HCT116 (cell line): Measurements from ENCODE around the gene TOPBP1. TPM values are rescaled to one million over a fixed set of nuclear protein-coding genes. Genes with fewer than 3 reads are reported as not detected.

Source experiments
- ATAC-seq: fragments of 200-7000 bp; cut with Tn5 transposase; 2 replicates; pipeline ENCODE4 v1.9.1; 2020; ENCODE audit warnings: mild to moderate bottlenecking, moderate library complexity
- BruUV-seq: library from RNA; stranded (reverse); fragments of 400-500 nt; replicated peaks from 2 replicates; lab custom pipeline; 2021; lab: Mats Ljungman, UMichigan
- CTCF ChIA-PET: fragments of 300-600 bp; sonication (Branson Sonifier 250); formaldehyde crosslinking; loops from one replicate; lab custom pipeline; 2021; ENCODE audit warnings: antibody characterized with exemption; lab: Charles Lee
- POLR2A ChIA-PET: fragments of 300-600, 350-600 bp; sonication (Branson Sonifier 250); formaldehyde crosslinking; loops from one replicate; lab custom pipeline; 2021; ENCODE audit warnings: antibody characterized with exemption; lab: Charles Lee
- RAD21 ChIA-PET, 2 experiments: fragments of 300-600 bp; sonication (Branson Sonifier 250); formaldehyde crosslinking; loops; one replicate each; lab custom pipeline; 2023; ENCODE audit warnings: low total read pairs in 2 of 2; ENCODE audit not compliant: uncharacterized antibody in 2 of 2, unreplicated experiment in 2 of 2, low non-redundant PET in 1 of 2; lab: Charles Lee
- DNase-seq: peaks from one replicate; pipeline ENCODE4 v3.0.0-alpha.2; 2010; ENCODE audit warnings: low read depth, low spot score
- H2AFZ ChIP-seq: fragments of 200-600 bp; shearing (Covaris generic), sonication (generic); 2 replicates; pipeline ENCODE4 v1.6.1; 2017; ENCODE audit warnings: low read depth, mixed run types, mixed read lengths, antibody characterized with exemption, low read length; ENCODE audit not compliant: poor library complexity, severe bottlenecking
- H3K27ac ChIP-seq: 2 replicates; pipeline ENCODE4 v1.5.1; 2012; ENCODE audit warnings: low read depth, low read length
- H3K27me3 ChIP-seq: fragments of 200-600 bp; sonication (generic); 2 replicates; pipeline ENCODE4 v1.6.1; 2016; ENCODE audit warnings: mixed run types, low read length, mixed read lengths; ENCODE audit not compliant: insufficient read depth
- H3K36me3 ChIP-seq, 2 experiments: fragments of 200-500 bp in 1 of 2; fragments of 200-600 bp in 1 of 2; sonication (Bioruptor generic) in 1 of 2; sonication (generic) in 1 of 2; 2 replicates each; pipeline versions ENCODE4 v1.5.1 to v1.6.1; 2014 to 2016; ENCODE audit warnings: low read length in 2 of 2, inconsistent platforms in 1 of 2, mixed read lengths in 1 of 2, mixed run types in 1 of 2; ENCODE audit not compliant: insufficient read depth in 2 of 2, control insufficient read depth in 1 of 2
- H3K4me1 ChIP-seq, 2 experiments: fragments of 200-600 bp in 1 of 2; sonication (generic) in 1 of 2; 2 replicates each; pipeline versions ENCODE4 v1.5.1 to v1.6.1; 2012 to 2017; ENCODE audit warnings: low read length in 2 of 2, inconsistent platforms in 1 of 2, mild to moderate bottlenecking in 1 of 2, mixed read lengths in 1 of 2, mixed run types in 1 of 2, moderate library complexity in 1 of 2; ENCODE audit not compliant: insufficient read depth in 2 of 2, control insufficient read depth in 1 of 2
- H3K4me2 ChIP-seq: fragments of 200-600 bp; sonication (generic); 2 replicates; pipeline ENCODE4 v1.6.1; 2017; ENCODE audit warnings: mixed run types, low read length, mixed read lengths
- H3K4me3 ChIP-seq, 2 experiments: fragments of 200-600 bp in 1 of 2; sonication (generic) in 1 of 2; replicated peaks in 1 of 2; 2 replicates each; pipeline ENCODE4 v1.5.1; 2011 to 2016; ENCODE audit warnings: low read length in 2 of 2, control low read depth in 1 of 2, low read depth in 1 of 2, mild to moderate bottlenecking in 1 of 2, mixed read lengths in 1 of 2, mixed run types in 1 of 2
- H3K79me2 ChIP-seq: fragments of 200-600 bp; sonication (generic); 2 replicates; pipeline ENCODE4 v1.6.1; 2017; ENCODE audit warnings: mild to moderate bottlenecking, mixed run types, low read length, moderate library complexity, mixed read lengths; ENCODE audit not compliant: insufficient read depth
- H3K9ac ChIP-seq: fragments of 200-600 bp; sonication (generic); 2 replicates; pipeline ENCODE4 v1.6.1; 2016; ENCODE audit warnings: low read length, mixed read lengths
- H3K9me2 ChIP-seq: fragments of 200-600 bp; sonication (generic), shearing (Covaris generic); 2 replicates; pipeline ENCODE4 v1.6.1; 2017; ENCODE audit warnings: mixed run types, mild to moderate bottlenecking, moderate library complexity; ENCODE audit not compliant: insufficient read depth
- H3K9me3 ChIP-seq, 2 experiments: fragments of 200-500 bp in 1 of 2; fragments of 200-600 bp in 1 of 2; sonication (Bioruptor generic) in 1 of 2; sonication (generic) in 1 of 2; 2 replicates each; pipeline ENCODE4 v1.6.1; 2014 to 2017; ENCODE audit warnings: low read length in 2 of 2, mixed read lengths in 2 of 2, inconsistent platforms in 1 of 2, low read depth in 1 of 2, mild to moderate bottlenecking in 1 of 2, mixed run types in 1 of 2, moderate library complexity in 1 of 2; ENCODE audit not compliant: control insufficient read depth in 1 of 2, insufficient read depth in 1 of 2
- H4K20me1 ChIP-seq: fragments of 200-600 bp; sonication (generic), shearing (Covaris generic); 2 replicates; pipeline ENCODE4 v1.6.1; 2017; ENCODE audit warnings: mixed run types, mild to moderate bottlenecking, moderate library complexity; ENCODE audit not compliant: insufficient read depth
- CEBPB ChIP-seq: IDR thresholded peaks from 2 replicates; pipeline ENCODE4 v1.6.1; 2012; ENCODE audit warnings: low read depth
- EGR1 ChIP-seq: IDR thresholded peaks from 2 replicates; pipeline ENCODE4 v1.6.1; 2012; ENCODE audit warnings: low read depth
- ELF1 ChIP-seq: IDR thresholded peaks from 2 replicates; pipeline ENCODE4 v1.6.1; 2012; ENCODE audit warnings: low read depth, borderline replicate concordance
- JUND ChIP-seq: IDR thresholded peaks from 2 replicates; pipeline ENCODE4 v1.6.1; 2012
- POLR2A ChIP-seq: IDR thresholded peaks from 2 replicates; pipeline ENCODE4 v1.7.0; 2011; ENCODE audit warnings: borderline replicate concordance; ENCODE audit not compliant: insufficient read depth, insufficient read length; ENCODE audit errors: extremely low read depth
- POLR2AphosphoS5 ChIP-seq: IDR thresholded peaks from 2 replicates; pipeline ENCODE4 v1.6.1; 2011; ENCODE audit warnings: mild to moderate bottlenecking, low read depth, low read length, moderate library complexity
- RAD21 ChIP-seq: IDR thresholded peaks from 2 replicates; pipeline ENCODE4 v1.6.1; 2012; ENCODE audit warnings: low read depth, mild to moderate bottlenecking
- SP1 ChIP-seq: IDR thresholded peaks from 2 replicates; pipeline ENCODE4 v1.6.1; 2012; ENCODE audit warnings: low read depth
- SRF ChIP-seq: IDR thresholded peaks from 2 replicates; pipeline ENCODE4 v1.6.1; 2012; ENCODE audit warnings: low read depth
- TCF7L2 ChIP-seq: IDR thresholded peaks from 2 replicates; pipeline ENCODE4 v1.7.0; 2011; ENCODE audit warnings: borderline replicate concordance, inconsistent platforms; ENCODE audit not compliant: insufficient read depth, insufficient read length; ENCODE audit errors: extremely low read depth
- YY1 ChIP-seq: IDR thresholded peaks from 2 replicates; pipeline ENCODE4 v1.6.1; 2011; ENCODE audit warnings: low read length, low read depth, moderate library complexity, mild to moderate bottlenecking; ENCODE audit not compliant: insufficient replicate concordance; ENCODE audit errors: extremely low read depth
- intact Hi-C: fragments of 100-400 bp; cut with micrococcal nuclease; formaldehyde crosslinking; loops from 2 replicates; pipeline ENCODE4 v1.10.0; 2022
- total RNA-seq: library from RNA; stranded (reverse); gene quantifications from one replicate; pipeline ENCODE4 v1.2.1, GENCODE V29; 2021; ENCODE audit not compliant: unreplicated experiment

TOPBP1 gene
- total RNA-seq, 1 experiment from 2014 or later: 42.2 TPM

- ChIA-PET POLR2A (interaction anchor here (1.2 kb wide), 1 partner anchor 76 kb away, joined by 3 read pairs; no protein-coding TSS in a partner anchor), RAD21 (no interaction called here), CTCF (no interaction called here)
- ATAC-seq (no peak), DNase-seq (peak; percentile 55)
- intact Hi-C loops: loop anchor here (5.0 kb wide), 1 partner anchor 848 kb away; the partner anchor contains the start of gene NPHP3
- peaks cover 0 to 3% of the 10 kb centered on the region in 2 experiments; a peak in 1 of 4 replicates for H3K36me3 ChIP-seq
- no peak for TF ChIP-seq CEBPB
- no peak for TF ChIP-seq TCF7L2
- TF ChIP-seq POLR2AphosphoS5: no peak
- TF ChIP-seq SP1: no peak
- no peak for TF ChIP-seq RAD21
- no peak for TF ChIP-seq JUND
- no peak for TF ChIP-seq POLR2A
- no peak for TF ChIP-seq SRF
- no peak for TF ChIP-seq YY1
- TF ChIP-seq ELF1: no peak
- no peak for TF ChIP-seq EGR1
- no peaks in the 10 kb centered on the region for H3K9me2 ChIP-seq
- peak overlapping the region; percentile 13 for H2AFZ ChIP-seq
- BruUV-seq: no TSS peak
- H3K9me3 ChIP-seq: no peaks in the 10 kb centered on the region
- peak overlapping the region in 1 of 2 experiments; percentile 8; a peak in 1 of 4 replicates for H3K4me3 ChIP-seq
- peak overlapping the region; percentile 38; the same call in 1 of the 2 replicates for H3K27ac ChIP-seq
- 0 out of 2 replicates have a peak, but pooled peaks cover 6% of the 10 kb centered on the region for H4K20me1 ChIP-seq
- H3K4me1 ChIP-seq: peaks cover 40 to 57% of the 10 kb centered on the region in 2 experiments
- peak overlapping the region; percentile 24 for H3K9ac ChIP-seq
- H3K4me2 ChIP-seq: peak overlapping the region; percentile 65
- no peaks in the 10 kb centered on the region for H3K27me3 ChIP-seq
- H3K79me2 ChIP-seq: peaks cover 12% of the 10 kb centered on the region
Observed at GRCh38 chr3:133570139-133570936, 91.4 kb downstream of the TOPBP1 start.
